Nephron (organoid): Measurements from ENCODE around the gene KLF12.
A peak's percentile ranks its signal among the peaks of the same experiment; 100 is the strongest.

Source experiments
- H3K27ac Mint-ChIP-seq, 3 experiments: 2 replicates each; pipeline ENCODE4 v1.8.0; 2020; ENCODE audit warnings: mixed read lengths in 3 of 3, mild to moderate bottlenecking in 2 of 3, moderate library complexity in 1 of 3
- H3K27me3 Mint-ChIP-seq: 2 replicates; pipeline ENCODE4 v1.8.0; 2021; ENCODE audit warnings: low read depth, mild to moderate bottlenecking, moderate library complexity, mixed read lengths
- H3K36me3 Mint-ChIP-seq: 2 replicates; pipeline ENCODE4 v1.8.0; 2020; ENCODE audit warnings: low read depth, mixed read lengths
- H3K4me1 Mint-ChIP-seq: 2 replicates; pipeline ENCODE4 v1.8.0; 2020; ENCODE audit warnings: mixed read lengths
- H3K4me3 Mint-ChIP-seq, 3 experiments: 2 replicates each; pipeline ENCODE4 v1.8.0; 2020; ENCODE audit warnings: mild to moderate bottlenecking in 3 of 3, mixed read lengths in 3 of 3, moderate library complexity in 2 of 3
- H3K9me3 Mint-ChIP-seq: 2 replicates; pipeline ENCODE4 v1.8.0; 2020; ENCODE audit warnings: mixed read lengths
- TF ChIP-seq, protein P1 (sequence below), 3 experiments: fragments of 200-600 bp; sonication (generic); IDR thresholded peaks; one replicate each; pipeline ENCODE4 v1.5.0; 2021; ENCODE audit warnings: antibody characterized with exemption in 3 of 3; ENCODE audit not compliant: unreplicated experiment in 3 of 3

KLF12 gene

DNA sequence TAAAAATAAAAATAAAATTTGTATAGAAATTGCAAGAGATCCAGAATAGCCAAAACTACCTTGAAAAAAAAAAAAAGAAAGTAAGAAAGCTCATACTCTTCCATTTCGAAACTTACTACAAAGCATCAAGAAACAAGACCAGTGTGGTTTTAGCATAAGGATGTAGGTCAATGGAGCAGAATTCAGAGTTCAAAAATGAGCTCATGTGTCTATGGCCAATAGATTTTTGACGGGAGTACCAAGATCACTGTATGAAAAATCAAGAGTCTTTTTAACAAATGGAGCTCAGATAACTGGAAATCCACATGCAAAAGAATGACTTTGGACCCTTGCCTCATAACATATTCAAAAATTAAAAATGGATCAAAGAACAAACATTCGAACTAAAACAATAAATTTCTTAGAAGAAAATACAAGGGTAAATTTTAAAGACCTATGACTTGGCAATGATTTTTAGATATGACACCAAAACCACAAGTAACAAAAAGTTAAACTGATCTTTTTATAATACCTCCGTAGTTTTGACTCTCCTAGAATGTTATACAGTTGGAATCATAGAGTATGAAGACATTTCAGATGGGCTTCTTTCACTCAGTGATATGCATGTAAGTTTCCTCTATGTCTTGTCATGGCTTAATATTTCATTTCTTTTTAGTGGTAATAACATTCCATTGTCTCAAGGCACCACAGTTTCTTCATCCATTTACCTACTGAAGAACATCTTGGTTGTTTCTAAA lies 43.2 kb downstream of the KLF12 start:
- TF ChIP-seq, protein P1, sequence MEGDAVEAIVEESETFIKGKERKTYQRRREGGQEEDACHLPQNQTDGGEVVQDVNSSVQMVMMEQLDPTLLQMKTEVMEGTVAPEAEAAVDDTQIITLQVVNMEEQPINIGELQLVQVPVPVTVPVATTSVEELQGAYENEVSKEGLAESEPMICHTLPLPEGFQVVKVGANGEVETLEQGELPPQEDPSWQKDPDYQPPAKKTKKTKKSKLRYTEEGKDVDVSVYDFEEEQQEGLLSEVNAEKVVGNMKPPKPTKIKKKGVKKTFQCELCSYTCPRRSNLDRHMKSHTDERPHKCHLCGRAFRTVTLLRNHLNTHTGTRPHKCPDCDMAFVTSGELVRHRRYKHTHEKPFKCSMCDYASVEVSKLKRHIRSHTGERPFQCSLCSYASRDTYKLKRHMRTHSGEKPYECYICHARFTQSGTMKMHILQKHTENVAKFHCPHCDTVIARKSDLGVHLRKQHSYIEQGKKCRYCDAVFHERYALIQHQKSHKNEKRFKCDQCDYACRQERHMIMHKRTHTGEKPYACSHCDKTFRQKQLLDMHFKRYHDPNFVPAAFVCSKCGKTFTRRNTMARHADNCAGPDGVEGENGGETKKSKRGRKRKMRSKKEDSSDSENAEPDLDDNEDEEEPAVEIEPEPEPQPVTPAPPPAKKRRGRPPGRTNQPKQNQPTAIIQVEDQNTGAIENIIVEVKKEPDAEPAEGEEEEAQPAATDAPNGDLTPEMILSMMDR (IDR thresholded peaks at IDR 0.05; ENCODE audit: unreplicated experiment in 3 of 3): no peak
- H3K27ac Mint-ChIP-seq: peak overlapping the region; percentile 13 to 79 (median 14)
- H3K4me3 Mint-ChIP-seq: no peak overlapping the region
- peaks cover 31% of the 10 kb centered on the region for H3K36me3 Mint-ChIP-seq
- peaks cover 2% of the 10 kb centered on the region for H3K9me3 Mint-ChIP-seq
- H3K27me3 Mint-ChIP-seq: no peaks in the 10 kb centered on the region
- H3K4me1 Mint-ChIP-seq: peaks cover 34% of the 10 kb centered on the region

DNA sequence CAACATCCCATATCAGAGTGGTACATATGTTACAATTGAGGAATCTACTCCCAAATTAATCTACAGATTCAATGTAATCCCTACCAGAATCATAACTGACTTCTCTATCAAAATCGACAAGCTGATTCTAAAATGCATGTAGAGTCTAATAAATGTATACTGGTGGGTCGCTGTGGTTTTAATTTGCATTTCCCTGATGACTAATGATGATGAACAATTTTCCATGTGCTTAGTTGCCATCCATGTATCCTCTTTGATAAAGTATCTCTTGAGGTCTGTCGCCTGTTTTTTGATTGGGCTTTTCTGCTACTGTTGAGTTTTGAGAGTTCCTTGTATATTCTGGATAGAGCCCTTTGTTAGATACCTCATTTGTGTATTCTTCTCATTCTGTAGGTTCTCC lies 43.8 kb downstream of the KLF12 start:
- peak overlapping the region in 1 of 3 experiments; percentile 79 for H3K27ac Mint-ChIP-seq
- peaks cover 2% of the 10 kb centered on the region for H3K9me3 Mint-ChIP-seq
- H3K4me1 Mint-ChIP-seq: peaks cover 31% of the 10 kb centered on the region
- peaks cover 28% of the 10 kb centered on the region for H3K36me3 Mint-ChIP-seq
- H3K4me3 Mint-ChIP-seq: no peak overlapping the region
- no peaks in the 10 kb centered on the region for H3K27me3 Mint-ChIP-seq
- TF ChIP-seq, protein P1 (IDR thresholded peaks at IDR 0.05; ENCODE audit: unreplicated experiment in 3 of 3): no peak

DNA sequence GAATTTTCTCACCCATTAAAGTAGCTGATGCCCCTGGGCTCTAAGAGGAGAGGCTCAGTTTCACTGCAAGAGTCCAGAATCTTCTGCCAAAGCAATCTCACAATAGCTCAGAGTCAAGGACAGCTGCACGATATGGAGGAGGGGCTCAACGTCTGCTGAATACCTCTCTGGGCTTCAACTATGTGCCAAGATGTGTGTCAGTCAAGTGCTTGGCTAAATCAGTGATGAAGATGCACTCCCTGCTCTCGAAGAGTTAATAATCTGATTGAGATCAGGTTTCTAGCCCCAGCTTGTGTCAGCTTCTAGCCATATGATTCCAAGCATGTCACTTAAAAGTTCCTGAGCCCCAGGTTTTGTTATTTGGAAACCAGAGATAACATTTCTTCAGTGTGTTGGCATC lies 46.8 kb downstream of the KLF12 start:
- H3K4me1 Mint-ChIP-seq: peaks cover 46% of the 10 kb centered on the region
- no peaks in the 10 kb centered on the region for H3K27me3 Mint-ChIP-seq
- H3K36me3 Mint-ChIP-seq: peaks cover 25% of the 10 kb centered on the region
- H3K27ac Mint-ChIP-seq: no peak overlapping the region
- TF ChIP-seq, protein P1 (IDR thresholded peaks at IDR 0.05; ENCODE audit: unreplicated experiment in 3 of 3): no peak
- no peak overlapping the region for H3K4me3 Mint-ChIP-seq
- peaks cover 2% of the 10 kb centered on the region for H3K9me3 Mint-ChIP-seq
